WTC11 (cell line): ENCODE measurements around the gene FBXO28. TPM values are rescaled to one million over a fixed set of nuclear protein-coding genes. Genes with fewer than 3 reads are reported as not detected.

Source experiments
- ATAC-seq: fragments of 200-7000 bp; cut with Tn5 transposase; 2 replicates; pipeline ENCODE4 v1.10.0; 2021; ENCODE audit warnings: mild to moderate bottlenecking, moderate library complexity
- CTCF ChIA-PET: fragments of 300-600 bp; sonication (Branson Sonifier 250); formaldehyde crosslinking; loops from one replicate; lab custom pipeline; 2021; ENCODE audit warnings: antibody characterized with exemption; lab: Charles Lee
- POLR2A ChIA-PET: fragments of 350-600 bp; sonication (Branson Sonifier 250); formaldehyde crosslinking; loops from one replicate; lab custom pipeline; 2021; ENCODE audit warnings: antibody characterized with exemption; lab: Charles Lee
- DNase-seq: peaks from one replicate; pipeline ENCODE4 v3.0.0; 2021; ENCODE audit warnings: low spot score
- H3K27ac Mint-ChIP-seq: 2 replicates; pipeline ENCODE4 v1.8.0; 2021; ENCODE audit warnings: mixed read lengths
- H3K27me3 Mint-ChIP-seq: 2 replicates; pipeline ENCODE4 v1.8.0; 2021; ENCODE audit warnings: low read depth, mild to moderate bottlenecking, moderate library complexity, mixed read lengths
- H3K36me3 Mint-ChIP-seq: 2 replicates; pipeline ENCODE4 v1.8.0; 2021; ENCODE audit warnings: mixed read lengths
- H3K4me1 Mint-ChIP-seq: 2 replicates; pipeline ENCODE4 v1.8.0; 2022; ENCODE audit warnings: mixed read lengths
- H3K4me3 Mint-ChIP-seq: 2 replicates; pipeline ENCODE4 v1.8.0; 2021; ENCODE audit warnings: mild to moderate bottlenecking, moderate library complexity, mixed read lengths
- H3K9me3 Mint-ChIP-seq: 2 replicates; pipeline ENCODE4 v1.8.0; 2021; ENCODE audit warnings: mixed read lengths
- AFF4 ChIP-seq: sonication (generic); formaldehyde crosslinking; IDR thresholded peaks from 2 replicates; pipeline ENCODE4 v1.8.1; 2023; ENCODE audit warnings: mild to moderate bottlenecking, missing genetic modification reagents, borderline replicate concordance
- ARID4B ChIP-seq: sonication (generic); formaldehyde crosslinking; IDR thresholded peaks from 2 replicates; pipeline ENCODE4 v1.8.0; 2023; ENCODE audit warnings: missing genetic modification reagents, mild to moderate bottlenecking, borderline replicate concordance
- ATF1 ChIP-seq: sonication (generic); formaldehyde crosslinking; IDR thresholded peaks from 2 replicates; pipeline ENCODE4 v1.8.1; 2023; ENCODE audit warnings: mild to moderate bottlenecking, moderate library complexity, missing genetic modification reagents
- ATF6 ChIP-seq: sonication (generic); formaldehyde crosslinking; IDR thresholded peaks from 2 replicates; pipeline ENCODE4 v1.8.1; 2023; ENCODE audit warnings: mild to moderate bottlenecking, missing genetic modification reagents
- CREM ChIP-seq: sonication (generic); formaldehyde crosslinking; IDR thresholded peaks from 2 replicates; pipeline ENCODE4 v1.8.1; 2022; ENCODE audit warnings: mild to moderate bottlenecking, missing genetic modification reagents, moderate library complexity
- ELF4 ChIP-seq: sonication (generic); formaldehyde crosslinking; IDR thresholded peaks from 2 replicates; pipeline ENCODE4 v1.8.1; 2022; ENCODE audit warnings: low read depth, mild to moderate bottlenecking, moderate library complexity, missing genetic modification reagents
- ESRRA ChIP-seq: sonication (generic); formaldehyde crosslinking; IDR thresholded peaks from 2 replicates; pipeline ENCODE4 v1.8.1; 2022; ENCODE audit warnings: mild to moderate bottlenecking, missing genetic modification reagents, borderline replicate concordance
- ETV6 ChIP-seq: sonication (generic); formaldehyde crosslinking; IDR thresholded peaks from 2 replicates; pipeline ENCODE4 v1.8.1; 2022; ENCODE audit warnings: mild to moderate bottlenecking, missing genetic modification reagents
- IRF1 ChIP-seq: sonication (generic); formaldehyde crosslinking; IDR thresholded peaks from 2 replicates; pipeline ENCODE4 v1.8.0; 2023; ENCODE audit warnings: missing genetic modification reagents
- JUN ChIP-seq: sonication (generic); formaldehyde crosslinking; IDR thresholded peaks from 2 replicates; pipeline ENCODE4 v1.8.0; 2023; ENCODE audit warnings: mild to moderate bottlenecking, missing genetic modification reagents
- PRRX2 ChIP-seq: fragments of 250-450 bp; sonication (Bioruptor Pico); IDR thresholded peaks from 2 replicates; pipeline ENCODE4 v1.8.0; 2021; ENCODE audit warnings: mild to moderate bottlenecking
- TEAD4 ChIP-seq: sonication (generic); formaldehyde crosslinking; IDR thresholded peaks from 2 replicates; pipeline ENCODE4 v1.8.0; 2022; ENCODE audit warnings: mild to moderate bottlenecking, missing genetic modification reagents
- TP53 ChIP-seq: sonication (generic); formaldehyde crosslinking; IDR thresholded peaks from 2 replicates; pipeline ENCODE4 v1.8.1; 2023; ENCODE audit warnings: mild to moderate bottlenecking, missing genetic modification reagents
- ZNF425 ChIP-seq: fragments of 250-450 bp; sonication (Bioruptor Pico); conservative IDR thresholded peaks from 2 replicates; pipeline ENCODE4 v1.9.0; 2021; ENCODE audit warnings: mild to moderate bottlenecking
- ZNF512 ChIP-seq: sonication (generic); formaldehyde crosslinking; IDR thresholded peaks from 2 replicates; pipeline ENCODE4 v1.8.1; 2022; ENCODE audit warnings: missing genetic modification reagents, borderline replicate concordance
- ZNF671 ChIP-seq: fragments of 250-450 bp; sonication (Bioruptor Pico); IDR thresholded peaks from 2 replicates; pipeline ENCODE4 v1.8.0; 2021; ENCODE audit warnings: mild to moderate bottlenecking
- total RNA-seq: library from RNA; stranded (reverse); gene quantifications from 3 replicates; pipeline ENCODE4 v1.2.3, GENCODE V29; 2021

The FBXO28 gene
- total RNA-seq, 1 experiment from 2014 or later, result 36.8 TPM

GRCh38 chr1:224149709-224150108 lies 35.8 kb downstream of the FBXO28 start (continued):
- TF ChIP-seq ZNF425, result no peak
- no peak for TF ChIP-seq TEAD4 (CRISPR knock-in tag)
- TF ChIP-seq ARID4B (CRISPR knock-in tag), result no peak
- no peak for TF ChIP-seq JUN
- TF ChIP-seq PRRX2, result no peak
- no peak for TF ChIP-seq ATF6
- no peak for TF ChIP-seq ESRRA

GRCh38 chr1:224151117-224151516 lies 37.2 kb downstream of the FBXO28 start:
- ATAC-seq, result no peak
- Mint-ChIP-seq H3K9me3 (peaks cover 5% of the 10 kb centered on the region), H3K4me1 (no peaks in the 10 kb centered on the region), H3K4me3 (no peak overlapping the region), H3K27ac (peak overlapping the region; percentile 14), H3K36me3 (peaks cover 26% of the 10 kb centered on the region), H3K27me3 (no peaks in the 10 kb centered on the region)
- CTCF ChIA-PET, result no interaction called here
- POLR2A ChIA-PET, result interaction anchor here (0.6 kb wide), 1 partner anchor 203 kb away, joined by 4 read pairs; no protein-coding TSS in a partner anchor
- TF ChIP-seq TP53 (CRISPR knock-in tag) (no peak), ATF1 (CRISPR knock-in tag) (no peak), ETV6 (CRISPR knock-in tag) (no peak), ESRRA (no peak), ELF4 (CRISPR knock-in tag) (no peak), ZNF512 (CRISPR knock-in tag) (no peak)
- no peak for DNase-seq

- DNase-seq, result no peak
- CTCF ChIA-PET, result interaction anchor here (1.1 kb wide), 1 partner anchor 18 kb away, joined by 3 read pairs; no protein-coding TSS in a partner anchor
- Mint-ChIP-seq H3K36me3 (peaks cover 53% of the 10 kb centered on the region), H3K9me3 (peaks cover 5% of the 10 kb centered on the region), H3K27me3 (no peaks in the 10 kb centered on the region), H3K4me1 (no peaks in the 10 kb centered on the region), H3K4me3 (no peak overlapping the region), H3K27ac (peak overlapping the region; percentile 39)
- POLR2A ChIA-PET, result no interaction called here
- ATAC-seq, result no peak
- TF ChIP-seq CREM (CRISPR knock-in tag), result no peak
- TF ChIP-seq ZNF512 (CRISPR knock-in tag), result no peak
- TF ChIP-seq ZNF671 (CRISPR knock-in tag), result no peak
- TF ChIP-seq IRF1 (CRISPR knock-in tag), result no peak
- TF ChIP-seq AFF4 (CRISPR knock-in tag), result no peak
Observed at GRCh38 chr1:224157316-224157715, 43.4 kb downstream of the FBXO28 start.
